Measurements from ENCODE around the gene DMAC2. TPM values are rescaled to one million over a fixed set of nuclear protein-coding genes. Genes with fewer than 3 reads are reported as not detected.
A peak's percentile ranks its signal among the peaks of the same experiment; 100 is the strongest.

DMAC2 gene
- total RNA-seq, 1 donor from 2014 or later: 60.3 TPM

- peak overlapping the region; percentile 56 for H3K4me3 Mint-ChIP-seq (ENCODE audit: unreplicated experiment)
These were observed 14.3 kb downstream of the DMAC2 start for GRCh38 chr19:41425174-41426115.

GRCh38 chr19:41424335-41425173, 15.2 kb downstream of the DMAC2 start:
- peaks cover 9% of the 10 kb centered on the region for H3K4me1 ChIP-seq (ENCODE audit: insufficient read depth, low read length)
- peaks cover 18% of the 10 kb centered on the region for H3K36me3 Mint-ChIP-seq (ENCODE audit: low read depth, unreplicated experiment)
- peaks cover 6% of the 10 kb centered on the region for H3K36me3 ChIP-seq (ENCODE audit: insufficient read depth, low read length)

More at GRCh38 chr19:41425174-41426115, 14.3 kb downstream of the DMAC2 start:
- Histone ChIP-seq H3K79me2 (ENCODE audit: insufficient read depth, low read length) (no peaks in the 10 kb centered on the region), H3K4me2 (ENCODE audit: low read length) (no peak overlapping the region), H4K20me1 (ENCODE audit: insufficient read depth, low read length) (no peaks in the 10 kb centered on the region), H3K4me3 (ENCODE audit: insufficient read depth, low read depth, low read length) (no peak overlapping the region), H3K36me3 (ENCODE audit: insufficient read depth, low read length) (peaks cover 2% of the 10 kb centered on the region), H3K9ac (ENCODE audit: low read length) (no peak overlapping the region), H3K27me3 (ENCODE audit: insufficient read depth, low read length) (no peaks in the 10 kb centered on the region), H3K9me3 (ENCODE audit: insufficient read depth, low read depth, low read length) (no peaks in the 10 kb centered on the region), H2AFZ (ENCODE audit: low read depth, low read length) (no peak overlapping the region), H3K27ac (ENCODE audit: low read depth, low read length) (no peak overlapping the region), H3K4me1 (ENCODE audit: insufficient read depth, low read length) (peaks cover 9% of the 10 kb centered on the region)
- Mint-ChIP-seq H3K9me3 (ENCODE audit: unreplicated experiment) (no peaks in the 10 kb centered on the region), H3K27me3 (ENCODE audit: low read depth, unreplicated experiment) (no peaks in the 10 kb centered on the region), H3K4me1 (ENCODE audit: low read depth, unreplicated experiment) (peaks cover 10% of the 10 kb centered on the region), H3K36me3 (ENCODE audit: low read depth, unreplicated experiment) (peaks cover 15% of the 10 kb centered on the region), H3K27ac (ENCODE audit: unreplicated experiment) (no peak overlapping the region)
- no peak for FAIRE-seq
- DNase-seq (ENCODE audit: low read depth): no peak
- TF ChIP-seq EZH2 (IDR thresholded peaks at IDR 0.05; ENCODE audit: insufficient read depth, low read length): no peak
- no peak for TF ChIP-seq CTCF (IDR thresholded peaks at IDR 0.05; ENCODE audit: insufficient read depth, low read depth, low read length)

More at GRCh38 chr19:41424335-41425173, 15.2 kb downstream of the DMAC2 start:
- H3K9me3 ChIP-seq (ENCODE audit: insufficient read depth, low read depth, low read length): no peaks in the 10 kb centered on the region
- Mint-ChIP-seq H3K27me3 (ENCODE audit: low read depth, unreplicated experiment) (no peaks in the 10 kb centered on the region), H3K4me3 (ENCODE audit: unreplicated experiment) (no peak overlapping the region), H3K4me1 (ENCODE audit: low read depth, unreplicated experiment) (peaks cover 10% of the 10 kb centered on the region), H3K27ac (ENCODE audit: unreplicated experiment) (no peak overlapping the region), H3K9me3 (ENCODE audit: unreplicated experiment) (no peaks in the 10 kb centered on the region)
- no peak overlapping the region for H3K4me3 ChIP-seq (ENCODE audit: insufficient read depth, low read depth, low read length)
- no peaks in the 10 kb centered on the region for H3K79me2 ChIP-seq (ENCODE audit: insufficient read depth, low read length)
- no peaks in the 10 kb centered on the region for H4K20me1 ChIP-seq (ENCODE audit: insufficient read depth, low read length)
- no peak overlapping the region for H3K9ac ChIP-seq (ENCODE audit: low read length)
- TF ChIP-seq EZH2 (IDR thresholded peaks at IDR 0.05; ENCODE audit: insufficient read depth, low read length): no peak
- TF ChIP-seq CTCF (IDR thresholded peaks at IDR 0.05; ENCODE audit: insufficient read depth, low read depth, low read length): no peak
- FAIRE-seq (no peak), DNase-seq (ENCODE audit: low read depth) (no peak)
- H3K27me3 ChIP-seq (ENCODE audit: insufficient read depth, low read length): no peaks in the 10 kb centered on the region
- H3K27ac ChIP-seq (ENCODE audit: low read depth, low read length): no peak overlapping the region
- H3K4me2 ChIP-seq (ENCODE audit: low read length): no peak overlapping the region
- H2AFZ ChIP-seq (ENCODE audit: low read depth, low read length): no peak overlapping the region
